ENCODE results near the gene EGR4. TPM values are rescaled to one million over a fixed set of nuclear protein-coding genes. Genes with fewer than 3 reads are reported as not detected.

Gene EGR4
- total RNA-seq, 6 donors from 2014 or later: 0.10 TPM; not detected in 5

DNA sequence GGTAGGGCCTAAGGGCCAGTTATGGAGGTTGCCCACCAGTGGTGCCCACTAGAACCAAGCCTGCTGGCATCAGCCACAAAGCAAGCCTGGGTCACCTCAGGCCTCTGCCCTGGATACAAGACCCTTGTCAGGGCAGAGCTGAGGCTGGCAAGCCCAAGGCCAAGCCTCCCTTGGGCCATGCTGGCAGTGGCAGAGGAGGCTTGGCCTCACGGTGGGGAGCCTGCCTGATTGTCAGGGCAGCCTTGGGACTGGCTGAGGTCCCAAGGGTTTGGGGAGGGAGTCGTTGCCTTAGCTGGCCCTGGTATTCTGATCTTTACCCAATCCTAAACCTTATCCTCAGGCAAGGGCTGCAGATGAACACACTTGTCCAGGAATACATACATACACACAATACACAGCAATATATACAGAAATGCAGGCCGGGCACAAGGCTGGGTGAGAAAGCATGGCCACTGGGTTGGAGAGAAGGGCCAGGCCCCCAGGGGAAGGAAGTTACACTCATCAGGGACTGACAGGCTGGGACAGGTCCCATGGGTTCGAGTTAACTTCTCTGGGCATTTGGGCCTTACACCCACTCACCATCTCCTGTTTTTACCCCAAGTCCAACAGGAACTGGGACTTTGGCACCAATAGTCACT, 38.2 kb downstream of the EGR4 start:
- no peaks in the 10 kb centered on the region for H3K9me3 ChIP-seq
- H3K4me3 ChIP-seq: no peak overlapping the region
- 40 to 83% methylated on average over 1 to 4 of the region's 4 CpGs for WGBS, 2 donors
- ATAC-seq (ENCODE audit: low FRiP score in 2 of 2) (no peak), DNase-seq (no peak)
- no peak overlapping the region for H3K27ac ChIP-seq
- TF ChIP-seq, protein P1, sequence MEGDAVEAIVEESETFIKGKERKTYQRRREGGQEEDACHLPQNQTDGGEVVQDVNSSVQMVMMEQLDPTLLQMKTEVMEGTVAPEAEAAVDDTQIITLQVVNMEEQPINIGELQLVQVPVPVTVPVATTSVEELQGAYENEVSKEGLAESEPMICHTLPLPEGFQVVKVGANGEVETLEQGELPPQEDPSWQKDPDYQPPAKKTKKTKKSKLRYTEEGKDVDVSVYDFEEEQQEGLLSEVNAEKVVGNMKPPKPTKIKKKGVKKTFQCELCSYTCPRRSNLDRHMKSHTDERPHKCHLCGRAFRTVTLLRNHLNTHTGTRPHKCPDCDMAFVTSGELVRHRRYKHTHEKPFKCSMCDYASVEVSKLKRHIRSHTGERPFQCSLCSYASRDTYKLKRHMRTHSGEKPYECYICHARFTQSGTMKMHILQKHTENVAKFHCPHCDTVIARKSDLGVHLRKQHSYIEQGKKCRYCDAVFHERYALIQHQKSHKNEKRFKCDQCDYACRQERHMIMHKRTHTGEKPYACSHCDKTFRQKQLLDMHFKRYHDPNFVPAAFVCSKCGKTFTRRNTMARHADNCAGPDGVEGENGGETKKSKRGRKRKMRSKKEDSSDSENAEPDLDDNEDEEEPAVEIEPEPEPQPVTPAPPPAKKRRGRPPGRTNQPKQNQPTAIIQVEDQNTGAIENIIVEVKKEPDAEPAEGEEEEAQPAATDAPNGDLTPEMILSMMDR (IDR thresholded peaks at IDR 0.05): no peak
- TF ChIP-seq EP300 (IDR thresholded peaks at IDR 0.05) (no peak), POLR2A (IDR thresholded peaks at IDR 0.05) (no peak), POLR2AphosphoS5 (IDR thresholded peaks at IDR 0.05) (no peak)
- H3K27me3 ChIP-seq: no peaks in the 10 kb centered on the region
- H3K4me1 ChIP-seq: no peaks in the 10 kb centered on the region
- H3K36me3 ChIP-seq: peaks cover 26 to 54% (median 45%) of the 10 kb centered on the region in 4 donors

DNA sequence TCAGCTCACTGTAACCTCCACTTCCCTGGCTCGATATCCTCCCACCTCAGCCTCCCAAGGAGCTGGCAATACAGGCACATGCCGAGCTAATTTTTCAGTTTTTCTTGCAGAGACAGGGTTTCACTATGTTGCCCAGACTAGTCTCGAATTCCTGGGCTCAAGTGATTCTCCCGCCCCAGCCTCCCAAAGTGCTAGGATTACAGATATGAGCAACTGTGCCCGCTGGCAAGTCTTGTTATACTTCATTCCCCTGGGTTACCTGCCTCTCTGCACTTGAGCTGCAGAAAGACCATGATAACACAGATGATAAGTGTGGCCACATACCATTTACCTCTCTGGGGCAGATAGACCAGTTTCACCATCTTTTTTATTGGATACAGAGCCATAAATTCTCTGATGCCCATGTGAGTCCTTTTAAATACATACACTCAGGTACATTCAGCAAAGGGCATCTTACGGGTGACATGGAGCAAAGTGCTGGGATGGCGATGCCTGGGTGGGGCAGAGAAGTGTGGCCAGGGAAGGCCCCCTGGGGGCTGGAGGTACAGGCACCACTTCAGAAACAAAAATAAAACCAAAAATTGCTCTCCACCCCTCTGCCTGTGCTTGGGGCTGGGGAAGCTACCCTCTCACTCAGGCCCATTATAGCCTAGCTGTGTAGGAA, 38.9 kb downstream of the EGR4 start:
- Histone ChIP-seq H3K27ac (no peak overlapping the region), H3K27me3 (no peaks in the 10 kb centered on the region), H3K4me1 (no peaks in the 10 kb centered on the region), H3K4me3 (no peak overlapping the region), H3K9me3 (no peaks in the 10 kb centered on the region), H3K36me3 (peaks cover 32 to 60% (median 51%) of the 10 kb centered on the region in 4 donors)
- TF ChIP-seq, protein P1 (IDR thresholded peaks at IDR 0.05): no peak
- TF ChIP-seq POLR2AphosphoS5 (IDR thresholded peaks at IDR 0.05): no peak
- no peak for DNase-seq
- ATAC-seq (ENCODE audit: low FRiP score in 2 of 2): no peak
- 94 to 95% methylated on average over 7 of the region's 7 CpGs for WGBS, 2 donors

DNA sequence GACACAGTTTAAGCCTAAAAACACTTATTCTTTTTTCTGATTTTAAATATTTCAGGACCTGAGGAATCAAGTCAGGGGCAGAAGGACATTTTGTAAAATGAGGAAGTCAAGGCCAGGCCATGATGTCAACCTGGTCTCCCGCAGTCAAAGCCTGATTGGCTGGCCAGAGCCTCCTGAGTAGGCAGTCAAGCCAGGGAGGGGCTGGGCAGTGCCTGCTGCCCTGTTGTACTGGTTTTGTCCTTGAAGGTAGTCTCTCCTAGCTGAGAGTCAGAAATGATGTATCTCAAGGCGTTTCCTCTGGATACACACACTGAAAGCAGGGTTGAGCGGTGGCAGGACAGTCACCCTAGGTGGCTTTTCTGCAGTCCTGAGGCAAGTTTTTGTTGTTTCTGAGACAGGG, 39.4 kb downstream of the EGR4 start:
- H3K36me3 ChIP-seq: peaks cover 37 to 66% (median 57%) of the 10 kb centered on the region in 4 donors
- H3K4me3 ChIP-seq: no peak overlapping the region
- 88% methylated on average over 2 to 3 of the region's 3 CpGs for WGBS, 2 donors
- TF ChIP-seq EP300 (IDR thresholded peaks at IDR 0.05): no peak
- no peak for TF ChIP-seq POLR2AphosphoS5 (IDR thresholded peaks at IDR 0.05)
- TF ChIP-seq POLR2A (IDR thresholded peaks at IDR 0.05): no peak
- TF ChIP-seq, protein P1 (IDR thresholded peaks at IDR 0.05): no peak
- H3K9me3 ChIP-seq: no peaks in the 10 kb centered on the region
- no peak overlapping the region for H3K27ac ChIP-seq
- no peak for DNase-seq
- H3K27me3 ChIP-seq: no peaks in the 10 kb centered on the region
- H3K4me1 ChIP-seq: no peaks in the 10 kb centered on the region
- ATAC-seq (ENCODE audit: low FRiP score in 2 of 2): no peak

DNA sequence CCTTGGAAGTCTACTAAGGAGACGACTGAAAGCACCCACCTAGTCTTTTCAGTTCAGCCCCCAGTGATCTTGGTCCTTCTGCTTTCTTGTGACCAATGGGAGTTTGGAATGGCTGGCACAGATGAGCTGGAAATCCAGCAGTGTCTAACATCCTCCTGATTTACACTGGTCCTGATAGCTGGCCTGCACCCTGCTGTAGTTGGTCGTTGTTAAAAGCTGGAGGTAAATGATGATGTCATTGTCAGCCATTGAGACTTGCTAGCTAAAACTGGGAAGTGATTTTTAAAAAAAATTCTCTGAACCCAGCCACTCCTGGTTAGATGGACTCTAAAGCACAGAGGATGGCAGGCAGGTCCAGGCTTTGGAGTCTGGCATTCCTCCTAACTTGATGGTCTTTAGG, 39.9 kb downstream of the EGR4 start:
- H3K27ac ChIP-seq: no peak overlapping the region
- no peaks in the 10 kb centered on the region for H3K4me1 ChIP-seq
- WGBS, 2 donors: 66 to 75% methylated on average over 2 of the region's 2 CpGs
- H3K36me3 ChIP-seq: peaks cover 42 to 71% (median 62%) of the 10 kb centered on the region in 4 donors
- no peaks in the 10 kb centered on the region for H3K9me3 ChIP-seq
- no peaks in the 10 kb centered on the region for H3K27me3 ChIP-seq
- no peak overlapping the region for H3K4me3 ChIP-seq
- DNase-seq: no peak
- TF ChIP-seq EP300 (IDR thresholded peaks at IDR 0.05): no peak
- no peak for TF ChIP-seq POLR2A (IDR thresholded peaks at IDR 0.05)
- no peak for TF ChIP-seq POLR2AphosphoS5 (IDR thresholded peaks at IDR 0.05)
- TF ChIP-seq, protein P1 (IDR thresholded peaks at IDR 0.05): no peak
- no peak for ATAC-seq (ENCODE audit: low FRiP score in 2 of 2)
